AG08396 (cell line): ENCODE results near the gene CSNK1G3.
"Not testable (repeated sequence)": the region's sequence is repeated elsewhere in the genome, so short reads cannot be mapped to it uniquely, and the experiment has no call there.

Experiments
- DNase-seq: peaks from one replicate; pipeline ENCODE4 v3.0.0; 2012; ENCODE audit warnings: low spot score, mixed read lengths

The CSNK1G3 gene

GRCh38 chr5:123511648-123512605 lies at the start of gene CSNK1G3:
CSNK1G3 (plus strand) TSS chr5:123512177; CDS start chr5:123545664, 33,487 bp downstream.
- peak; percentile 97 for DNase-seq

DNA sequence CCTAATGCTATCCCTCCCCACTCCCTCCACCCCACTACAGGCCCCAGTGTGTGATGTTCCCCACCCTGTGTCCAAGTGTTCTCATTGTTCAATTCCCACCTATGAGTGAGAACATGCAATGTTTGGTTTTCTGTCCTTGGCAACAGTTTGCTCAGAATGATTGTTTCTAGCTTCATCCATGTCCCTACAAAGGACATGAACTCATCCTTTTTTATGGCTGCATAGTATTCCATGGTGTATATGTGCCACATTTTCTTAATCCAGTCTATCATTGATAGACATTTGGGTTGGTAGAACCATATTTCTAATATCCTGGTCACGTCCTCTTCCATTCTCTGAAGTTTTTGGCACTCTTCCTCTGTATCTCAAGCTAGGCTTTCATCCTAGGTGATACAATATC lies 45.1 kb upstream of the CSNK1G3 start:
- not testable (repeated sequence) for DNase-seq

DNA sequence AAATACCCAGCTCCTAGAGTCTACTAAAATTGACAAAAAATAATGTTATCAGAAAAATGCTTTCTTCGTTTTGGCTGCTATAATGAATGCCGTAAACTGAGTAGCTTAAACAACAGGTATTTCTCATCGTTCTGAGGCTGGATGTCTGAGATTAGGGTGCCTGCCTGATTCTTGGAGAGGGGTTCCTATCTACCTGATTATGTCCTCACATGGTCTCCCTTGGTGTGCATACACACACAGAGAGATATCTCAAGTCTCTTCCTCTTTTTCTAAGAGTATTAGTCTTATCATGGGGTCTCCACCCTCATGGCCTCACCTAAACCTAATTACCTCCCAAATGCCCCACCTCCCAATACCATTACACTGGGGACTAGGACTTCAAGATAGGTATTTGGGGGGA lies 40.6 kb upstream of the CSNK1G3 start:
- no peak for DNase-seq

GRCh38 chr5:123472150-123472924 lies 39.6 kb upstream of the CSNK1G3 start:
- DNase-seq, result no peak

DNA sequence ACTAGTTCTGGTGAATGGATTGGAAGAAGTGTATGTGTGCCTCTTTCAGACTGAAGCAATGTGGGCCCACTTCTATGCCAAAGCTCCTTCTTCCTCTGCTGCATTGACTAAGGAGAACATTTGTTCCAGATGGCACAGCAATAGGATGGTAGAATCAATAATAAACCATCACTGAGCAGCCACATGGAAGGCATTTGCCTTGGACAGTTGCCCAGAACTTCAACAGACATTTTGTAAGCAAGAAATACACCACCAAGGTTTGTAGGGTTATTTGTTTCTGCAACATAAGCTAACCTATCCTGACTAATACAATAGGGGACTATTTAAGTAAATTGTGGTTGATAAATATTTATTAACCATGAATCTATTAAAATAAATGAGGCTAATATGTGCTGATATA lies 37.7 kb upstream of the CSNK1G3 start:
- DNase-seq, result no peak

DNA sequence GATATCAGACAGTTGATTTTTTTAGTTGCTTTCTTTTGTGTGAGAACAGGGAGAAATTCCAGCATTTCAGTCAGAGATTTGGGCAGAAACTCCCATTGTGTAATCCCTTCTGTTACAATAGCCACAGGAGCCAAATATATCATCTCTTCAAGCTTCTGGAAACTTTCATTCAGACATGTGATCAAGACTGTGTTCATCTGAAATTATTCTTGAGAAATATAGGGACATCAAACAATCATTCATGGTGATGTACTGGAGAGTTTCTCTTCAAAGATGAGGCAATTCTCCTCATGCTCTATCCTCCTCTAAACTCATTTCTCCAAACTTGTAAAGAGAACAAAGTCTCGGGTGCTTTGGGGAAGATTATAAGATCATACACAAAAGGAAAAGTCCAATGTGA lies 35.2 kb upstream of the CSNK1G3 start:
- no peak for DNase-seq

GRCh38 chr5:123478546-123478945 lies 33.4 kb upstream of the CSNK1G3 start:
- no peak for DNase-seq

- no peak for DNase-seq
These were observed 29.7 kb upstream of the CSNK1G3 start for GRCh38 chr5:123482258-123482657.

GRCh38 chr5:123483446-123484077 lies 28.4 kb upstream of the CSNK1G3 start:
- DNase-seq, result no peak

DNA sequence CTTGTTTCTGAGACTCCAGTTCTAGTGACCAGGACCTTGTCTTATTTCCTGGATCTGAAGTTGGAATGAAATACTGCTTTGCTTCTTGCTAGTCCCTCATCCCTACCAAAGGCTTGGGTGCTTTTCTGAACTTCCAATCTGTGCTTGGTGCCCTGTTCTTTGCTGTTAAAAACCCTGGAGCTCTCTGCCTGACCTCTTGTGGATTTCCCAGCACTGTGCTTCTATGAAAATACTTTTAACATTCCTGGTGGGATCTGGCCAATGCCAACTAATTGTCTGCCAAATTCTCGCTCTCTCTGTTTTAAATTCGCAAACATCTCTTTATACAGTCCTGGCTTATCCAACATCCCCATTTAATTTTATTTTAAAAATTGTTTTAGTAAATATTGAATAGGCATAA lies 26.7 kb upstream of the CSNK1G3 start:
- no peak for DNase-seq

DNA sequence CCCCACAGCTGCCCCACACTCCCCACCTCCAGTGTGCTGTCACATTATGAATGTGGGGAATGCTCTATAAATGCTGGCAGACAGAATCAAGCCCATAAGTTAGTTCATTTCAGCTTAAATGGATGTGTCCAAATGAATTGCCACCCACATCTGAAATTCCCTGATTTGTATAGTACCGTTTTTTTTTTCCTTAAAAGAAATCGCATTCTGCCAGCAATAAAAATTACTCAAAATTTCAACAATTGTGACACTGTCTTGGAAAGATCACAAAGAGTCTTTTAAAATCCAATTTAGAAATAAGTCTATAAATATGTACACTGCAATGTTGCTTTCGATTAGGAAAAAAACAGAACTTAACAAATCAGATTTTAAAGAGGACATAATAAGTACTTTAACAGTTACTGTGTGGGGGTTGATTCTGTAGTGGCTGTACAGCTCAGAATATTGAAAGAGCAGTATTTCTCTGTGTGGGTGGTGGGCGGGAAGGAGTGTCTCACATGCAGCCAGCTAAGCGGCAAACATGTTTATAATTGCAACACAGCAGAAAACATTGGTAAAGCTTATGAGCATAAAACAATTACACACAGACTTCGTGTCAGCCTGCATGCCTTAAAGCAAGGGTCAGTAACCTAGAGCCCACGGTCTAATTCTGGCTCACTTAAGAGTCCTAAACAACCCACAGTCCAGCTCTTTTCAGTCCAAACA lies 24.9 kb upstream of the CSNK1G3 start:
- peak; percentile 9 for DNase-seq

DNA sequence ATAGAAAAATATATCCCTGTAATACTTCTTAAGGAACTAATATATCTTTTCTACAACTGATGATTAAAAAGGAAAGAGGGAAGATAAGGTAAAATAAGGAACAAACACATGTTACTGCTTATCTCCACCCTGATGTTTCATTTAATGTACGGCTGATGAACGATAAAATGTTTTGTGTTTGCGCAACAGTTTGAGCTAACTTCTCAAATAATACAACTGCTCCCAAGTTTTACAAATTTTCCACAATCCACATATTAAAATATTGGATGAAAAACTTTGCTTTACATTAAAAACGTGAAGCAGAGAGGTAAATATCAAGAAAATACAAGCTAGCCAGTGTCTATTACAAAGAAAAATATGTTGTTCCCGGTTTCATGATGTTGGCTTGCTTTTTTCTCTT lies 21.0 kb upstream of the CSNK1G3 start:
- DNase-seq, result no peak

GRCh38 chr5:123495211-123495610 lies 16.8 kb upstream of the CSNK1G3 start:
- DNase-seq, result not testable (repeated sequence)

DNA sequence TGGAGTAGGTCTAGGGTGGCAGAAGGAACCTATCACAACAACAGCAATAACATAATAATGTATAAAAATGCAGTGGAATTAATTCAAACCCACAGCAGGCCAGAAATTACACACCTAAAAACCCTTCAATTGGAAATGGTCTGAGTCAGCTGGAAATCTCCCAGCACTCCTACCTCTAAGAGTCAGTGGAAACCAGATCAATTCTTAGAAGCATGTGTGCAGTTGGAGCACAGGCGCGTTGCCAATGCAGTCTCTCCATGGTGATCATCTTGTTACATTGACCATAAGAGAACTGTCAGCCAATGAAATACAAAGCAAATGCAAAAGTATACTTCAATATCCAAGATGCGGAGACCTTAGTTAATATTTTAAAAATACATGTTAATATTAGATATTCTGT lies 15.1 kb upstream of the CSNK1G3 start:
- no peak for DNase-seq

- no peak for DNase-seq
These were observed 11.5 kb upstream of the CSNK1G3 start for GRCh38 chr5:123500471-123500870.

- no peak for DNase-seq
These were observed 9.9 kb upstream of the CSNK1G3 start for GRCh38 chr5:123502120-123502519.

DNA sequence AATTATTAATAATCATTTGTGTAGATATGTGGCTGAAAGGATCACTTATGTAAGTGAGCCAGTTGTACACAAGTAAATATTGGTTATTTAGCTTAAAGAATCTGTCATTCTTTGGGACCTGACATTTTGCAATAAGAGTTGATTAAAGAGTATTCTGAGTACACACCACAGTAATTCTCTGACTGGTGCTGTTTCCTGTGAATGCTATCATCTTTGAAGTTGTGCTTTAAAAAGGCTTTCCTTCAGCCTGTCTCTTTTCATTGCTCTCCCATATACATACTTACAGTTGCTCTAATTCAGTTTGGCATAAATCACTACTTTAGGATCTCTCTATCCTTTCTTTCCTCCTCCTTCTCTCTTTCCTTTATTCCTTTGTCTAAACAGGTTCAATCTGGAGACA lies 8.7 kb upstream of the CSNK1G3 start:
- DNase-seq, result no peak

GRCh38 chr5:123505633-123506032 lies 6.3 kb upstream of the CSNK1G3 start:
- DNase-seq, result no peak

DNA sequence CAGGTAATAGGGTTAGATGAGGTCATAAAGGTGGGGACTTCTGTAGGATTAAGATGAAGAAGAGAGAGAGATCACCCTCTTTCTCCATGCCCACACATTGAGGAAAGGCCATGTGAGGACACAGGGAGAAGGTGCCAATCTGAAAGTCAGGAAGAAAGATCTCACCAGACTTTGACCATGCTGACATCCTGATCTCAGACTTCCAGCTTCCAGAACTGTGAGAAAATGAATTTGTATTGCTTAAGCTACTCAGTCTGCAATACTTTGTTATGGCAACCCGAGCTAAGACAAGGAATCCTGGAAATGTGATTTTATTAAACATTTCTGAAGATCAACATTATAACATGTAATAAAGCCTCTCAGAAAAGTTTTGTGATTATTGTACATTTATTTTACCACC lies 3.5 kb upstream of the CSNK1G3 start:
- no peak for DNase-seq

DNA sequence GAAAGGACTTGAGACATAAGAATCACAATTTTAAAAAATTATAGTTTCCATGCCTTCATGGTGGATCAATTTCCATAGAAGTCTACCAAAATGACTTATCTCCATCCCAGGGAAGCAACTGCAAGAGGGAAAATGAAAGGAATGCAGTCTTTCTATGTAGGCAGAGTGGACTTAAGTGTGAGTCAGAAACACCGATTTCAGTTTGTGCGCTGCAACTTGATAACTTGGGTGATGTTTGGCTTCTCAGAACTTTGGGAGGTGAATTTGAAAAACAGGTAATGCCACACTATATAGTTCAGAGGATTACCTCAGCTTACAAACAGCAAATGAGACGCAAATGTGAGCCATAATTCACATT lies 708 bp upstream of the CSNK1G3 start:
- DNase-seq, result peak; percentile 13

DNA sequence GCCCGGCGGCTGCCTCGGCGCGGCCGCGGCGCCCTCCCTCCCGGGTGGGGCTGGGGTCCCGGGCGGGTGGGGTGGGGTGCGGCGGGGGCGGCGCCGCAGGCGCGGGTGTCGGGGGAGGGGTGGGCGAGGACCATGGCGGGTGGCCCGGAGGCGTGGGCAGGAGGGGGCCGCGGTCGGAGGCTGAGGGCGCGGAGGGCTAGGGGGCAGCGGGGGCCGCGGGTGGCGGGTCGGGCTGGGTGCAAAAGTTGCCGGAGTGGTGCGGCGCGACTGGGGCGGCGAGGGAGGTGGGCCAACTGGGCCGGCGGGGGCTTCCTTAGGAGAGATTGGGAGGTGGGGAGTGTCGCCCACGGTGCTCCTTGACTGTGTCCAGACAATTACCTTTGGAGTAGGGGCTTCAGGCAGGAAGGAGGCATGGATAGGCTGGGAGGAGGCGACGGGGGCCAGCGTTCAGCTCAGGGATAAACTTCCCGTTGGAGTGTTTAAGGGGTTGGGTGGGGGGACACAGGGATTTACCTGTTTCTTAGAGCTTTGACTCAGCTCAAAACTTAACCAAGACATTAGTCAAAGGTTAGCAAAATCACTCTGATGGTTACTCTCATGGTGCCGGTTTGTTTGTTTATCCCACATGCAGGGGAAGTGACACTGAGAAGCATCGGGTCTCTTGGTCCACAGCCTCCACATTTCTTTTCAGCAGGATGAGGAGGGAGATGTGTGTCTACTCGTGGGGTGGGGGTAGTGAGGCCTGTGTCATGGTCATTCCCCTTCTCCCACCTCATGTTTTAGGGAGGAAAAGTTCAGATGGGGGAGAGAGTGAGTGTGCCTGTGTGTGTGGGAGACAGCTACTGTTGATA lies 859 bp downstream of the CSNK1G3 start:
- DNase-seq, result peak; percentile 27
